Osteocyte (in vitro differentiated cells): ENCODE results near the gene PLA2G4E. TPM values are rescaled to one million over a fixed set of nuclear protein-coding genes. Genes with fewer than 3 reads are reported as not detected.

Source experiments
- DNase-seq: peaks from one replicate; pipeline ENCODE4 v3.0.0; 2021; ENCODE audit warnings: mixed read lengths; ENCODE audit not compliant: unreplicated experiment; ENCODE audit errors: extremely low spot score
- H3K27ac Mint-ChIP-seq: one replicate; pipeline ENCODE4 v1.8.0; 2021; ENCODE audit warnings: mild to moderate bottlenecking, mixed read lengths; ENCODE audit not compliant: unreplicated experiment
- H3K27me3 Mint-ChIP-seq: one replicate; pipeline ENCODE4 v1.8.0; 2021; ENCODE audit warnings: mixed read lengths; ENCODE audit not compliant: unreplicated experiment
- H3K36me3 Mint-ChIP-seq: one replicate; pipeline ENCODE4 v1.8.0; 2021; ENCODE audit warnings: mixed read lengths; ENCODE audit not compliant: unreplicated experiment
- H3K4me1 Mint-ChIP-seq: one replicate; pipeline ENCODE4 v1.8.0; 2021; ENCODE audit warnings: mixed read lengths; ENCODE audit not compliant: unreplicated experiment
- H3K4me3 Mint-ChIP-seq: one replicate; pipeline ENCODE4 v1.8.0; 2021; ENCODE audit warnings: mild to moderate bottlenecking, moderate library complexity, mixed read lengths; ENCODE audit not compliant: unreplicated experiment
- H3K9me3 Mint-ChIP-seq: one replicate; pipeline ENCODE4 v1.8.0; 2021; ENCODE audit warnings: mixed read lengths; ENCODE audit not compliant: unreplicated experiment
- total RNA-seq: library from RNA; stranded (reverse); gene quantifications from 2 replicates; pipeline ENCODE4 v1.2.1, GENCODE V29; 2021
- TF ChIP-seq, protein P1 (sequence below): fragments of 200-600 bp; sonication (generic); IDR thresholded peaks from 2 replicates; pipeline ENCODE4 v1.5.0; 2021; ENCODE audit warnings: antibody characterized with exemption, mild to moderate bottlenecking, moderate library complexity

PLA2G4E gene
- total RNA-seq, 1 donor from 2014 or later = not detected

GRCh38 chr15:41974041-41974440 lies 46.8 kb downstream of the PLA2G4E start:
- Mint-ChIP-seq H3K27ac (no peak overlapping the region), H3K9me3 (no peaks in the 10 kb centered on the region), H3K4me1 (peaks cover 25% of the 10 kb centered on the region), H3K36me3 (no peaks in the 10 kb centered on the region), H3K4me3 (no peak overlapping the region), H3K27me3 (peaks cover 25% of the 10 kb centered on the region)
- TF ChIP-seq, protein P1, sequence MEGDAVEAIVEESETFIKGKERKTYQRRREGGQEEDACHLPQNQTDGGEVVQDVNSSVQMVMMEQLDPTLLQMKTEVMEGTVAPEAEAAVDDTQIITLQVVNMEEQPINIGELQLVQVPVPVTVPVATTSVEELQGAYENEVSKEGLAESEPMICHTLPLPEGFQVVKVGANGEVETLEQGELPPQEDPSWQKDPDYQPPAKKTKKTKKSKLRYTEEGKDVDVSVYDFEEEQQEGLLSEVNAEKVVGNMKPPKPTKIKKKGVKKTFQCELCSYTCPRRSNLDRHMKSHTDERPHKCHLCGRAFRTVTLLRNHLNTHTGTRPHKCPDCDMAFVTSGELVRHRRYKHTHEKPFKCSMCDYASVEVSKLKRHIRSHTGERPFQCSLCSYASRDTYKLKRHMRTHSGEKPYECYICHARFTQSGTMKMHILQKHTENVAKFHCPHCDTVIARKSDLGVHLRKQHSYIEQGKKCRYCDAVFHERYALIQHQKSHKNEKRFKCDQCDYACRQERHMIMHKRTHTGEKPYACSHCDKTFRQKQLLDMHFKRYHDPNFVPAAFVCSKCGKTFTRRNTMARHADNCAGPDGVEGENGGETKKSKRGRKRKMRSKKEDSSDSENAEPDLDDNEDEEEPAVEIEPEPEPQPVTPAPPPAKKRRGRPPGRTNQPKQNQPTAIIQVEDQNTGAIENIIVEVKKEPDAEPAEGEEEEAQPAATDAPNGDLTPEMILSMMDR = no peak
- DNase-seq = no peak

GRCh38 chr15:41972253-41973242 lies 48.3 kb downstream of the PLA2G4E start, which contains the start of gene EHD4:
EHD4 (minus strand) TSS chr15:41972557; CDS start chr15:41972494, 63 bp downstream.
- Mint-ChIP-seq H3K4me1 (peaks cover 40% of the 10 kb centered on the region), H3K4me3 (peak within 1 kb of the TSS; percentile 87), H3K36me3 (no peaks in the 10 kb centered on the region), H3K27ac (peak within 1 kb of the TSS; percentile 95), H3K9me3 (no peaks in the 10 kb centered on the region), H3K27me3 (peaks cover 17% of the 10 kb centered on the region)
- DNase-seq = peak; percentile 98
- TF ChIP-seq, protein P1 = peak; percentile 44

DNA sequence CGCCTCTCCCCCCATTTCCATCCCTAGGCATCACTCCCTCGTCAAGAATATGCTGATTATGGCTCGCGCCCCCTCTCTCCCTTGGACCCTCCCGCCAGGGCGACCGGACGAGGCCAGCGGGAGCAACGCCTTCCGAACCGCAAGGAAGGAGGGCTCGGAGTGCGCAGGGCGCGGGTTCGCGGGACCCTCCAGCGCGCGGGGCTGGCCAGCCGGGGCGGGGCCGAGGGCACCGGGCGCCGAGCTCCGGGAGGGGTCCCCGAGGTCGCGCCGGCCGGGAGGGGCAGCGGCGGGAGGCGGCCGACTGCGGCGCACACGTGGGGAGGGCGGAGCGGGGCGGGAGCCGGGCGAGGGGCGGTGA lies 49.0 kb downstream of the PLA2G4E start:
- Mint-ChIP-seq H3K27ac (peak overlapping the region; percentile 73), H3K27me3 (peaks cover 13% of the 10 kb centered on the region), H3K36me3 (no peaks in the 10 kb centered on the region), H3K4me3 (peak overlapping the region; percentile 87), H3K4me1 (peaks cover 45% of the 10 kb centered on the region), H3K9me3 (no peaks in the 10 kb centered on the region)
- DNase-seq = no peak
- TF ChIP-seq, protein P1 = no peak

DNA sequence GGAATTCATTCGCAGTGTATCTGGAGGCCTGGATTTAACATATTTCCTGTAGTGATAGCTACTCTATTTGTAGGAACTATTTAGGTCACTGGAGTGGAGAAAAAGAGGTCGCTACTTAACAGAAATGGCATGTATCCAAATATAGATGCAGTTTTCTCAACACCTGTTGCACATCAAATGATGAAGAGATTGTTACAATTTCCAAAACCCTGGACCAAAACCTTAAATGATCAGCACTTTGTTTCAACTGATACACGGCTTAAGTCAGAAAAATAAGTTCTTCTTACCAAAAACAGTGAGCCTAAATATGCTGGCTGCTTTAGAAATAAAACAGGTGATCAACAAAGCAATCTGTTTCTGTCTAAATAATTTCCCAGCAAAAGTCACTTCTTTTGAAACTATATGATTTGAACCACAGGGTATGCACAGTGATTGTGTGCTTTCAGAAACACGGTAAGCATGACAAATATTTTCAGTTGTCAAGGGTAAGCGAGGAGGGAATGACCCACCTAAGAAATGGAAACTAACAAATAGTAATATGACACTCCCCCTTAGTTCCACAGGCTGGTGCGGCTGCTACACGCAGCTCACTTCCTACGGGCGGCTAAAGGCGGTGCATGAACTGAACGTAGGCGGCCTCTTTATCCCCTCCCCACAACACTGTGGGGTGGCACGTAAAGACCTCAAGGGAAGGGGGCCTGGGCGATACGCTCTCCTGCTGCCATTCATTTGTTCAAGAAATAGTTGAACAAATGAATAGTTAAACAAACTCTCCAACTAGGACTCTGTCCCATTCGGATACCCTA lies 49.5 kb downstream of the PLA2G4E start:
- H3K9me3 Mint-ChIP-seq = no peaks in the 10 kb centered on the region

More for the DNA sequence above, 49.5 kb downstream of the PLA2G4E start:
- TF ChIP-seq, protein P1 = no peak
- DNase-seq = no peak
- no peaks in the 10 kb centered on the region for H3K36me3 Mint-ChIP-seq
- H3K4me1 Mint-ChIP-seq = peaks cover 49% of the 10 kb centered on the region
- H3K27me3 Mint-ChIP-seq = peaks cover 13% of the 10 kb centered on the region
- H3K4me3 Mint-ChIP-seq = peak overlapping the region; percentile 84
- H3K27ac Mint-ChIP-seq = peak overlapping the region; percentile 73
